Left ventricle myocardium inferior (tissue), 1 donor: ENCODE data around the gene GSK3B. TPM values are rescaled to one million over a fixed set of nuclear protein-coding genes. Genes with fewer than 3 reads are reported as not detected.

Experiments used
- DNase-seq: peaks from one replicate; pipeline ENCODE4 v3.0.0-alpha.2; 2020
- H3K27ac ChIP-seq: fragments of 200-600 bp; replicated peaks from 2 replicates; pipeline ENCODE4 v1.8.0; 2021
- H3K27me3 ChIP-seq: fragments of 200-600 bp; 2 replicates; pipeline ENCODE4 v1.8.0; 2021; ENCODE audit warnings: low read depth
- H3K36me3 ChIP-seq: fragments of 200-600 bp; 2 replicates; pipeline ENCODE4 v1.8.0; 2021
- H3K4me1 ChIP-seq: fragments of 200-600 bp; 2 replicates; pipeline ENCODE4 v1.8.0; 2021
- H3K4me3 ChIP-seq: fragments of 200-600 bp; 2 replicates; pipeline ENCODE4 v1.8.0; 2021; ENCODE audit warnings: mild to moderate bottlenecking, moderate library complexity
- H3K9me3 ChIP-seq: fragments of 200-600 bp; replicated peaks from 2 replicates; pipeline ENCODE4 v1.8.0; 2021
- CTCF ChIP-seq: fragments of 200-600 bp; IDR thresholded peaks from 2 replicates; pipeline ENCODE4 v1.8.0; 2021; ENCODE audit warnings: antibody characterized with exemption, mild to moderate bottlenecking, borderline replicate concordance
- intact Hi-C: fragments of 100-400 bp; cut with micrococcal nuclease; formaldehyde crosslinking; loops from one replicate; pipeline ENCODE4 v1.11.0; 2022
- total RNA-seq: library from RNA; stranded (reverse); fragmentation: NEBNext Ultra II Directional; extraction: Animal tissue kit (Norgen Biotek cat#: 25700); gene quantifications from one replicate; pipeline ENCODE4 v1.2.1, GENCODE V29; 2021
- donor health status: DM: no; HTN: yes; CAD: no; lungs with severe emphysema.

Gene GSK3B
- total RNA-seq, 1 donor from 2014 or later: 42.5 TPM

GRCh38 chr3:119902061-119902460 is 192.2 kb downstream of the GSK3B start:
- no peak for DNase-seq
- H3K27me3 ChIP-seq: no peaks in the 10 kb centered on the region
- no peaks in the 10 kb centered on the region for H3K9me3 ChIP-seq
- peaks cover 4% of the 10 kb centered on the region for H3K36me3 ChIP-seq
- intact Hi-C loops: no loop called here
- H3K4me3 ChIP-seq: no peak overlapping the region
- H3K27ac ChIP-seq: no peak overlapping the region
- peaks cover 3% of the 10 kb centered on the region for H3K4me1 ChIP-seq
- no peak for TF ChIP-seq CTCF

GRCh38 chr3:119901148-119901547 is 193.1 kb downstream of the GSK3B start:
- no peak for TF ChIP-seq CTCF
- Histone ChIP-seq H3K4me1 (peaks cover 3% of the 10 kb centered on the region), H3K27ac (no peak overlapping the region), H3K4me3 (no peak overlapping the region), H3K36me3 (peaks cover 4% of the 10 kb centered on the region), H3K9me3 (no peaks in the 10 kb centered on the region), H3K27me3 (no peaks in the 10 kb centered on the region)
- intact Hi-C loops: no loop called here
- no peak for DNase-seq

- DNase-seq: no peak
- Histone ChIP-seq H3K36me3 (no peaks in the 10 kb centered on the region), H3K4me3 (no peak overlapping the region), H3K27ac (no peak overlapping the region), H3K9me3 (no peaks in the 10 kb centered on the region), H3K27me3 (no peaks in the 10 kb centered on the region), H3K4me1 (peaks cover 3% of the 10 kb centered on the region)
- no peak for TF ChIP-seq CTCF
- intact Hi-C loops: no loop called here
Measured at GRCh38 chr3:119899192-119899511, 195.1 kb downstream of the GSK3B start.

- no peak for DNase-seq
- no peak for TF ChIP-seq CTCF
- H3K4me1 ChIP-seq: peaks cover 3% of the 10 kb centered on the region
- no peak overlapping the region for H3K4me3 ChIP-seq
- H3K36me3 ChIP-seq: no peaks in the 10 kb centered on the region
- intact Hi-C loops: no loop called here
- no peak overlapping the region for H3K27ac ChIP-seq
- no peaks in the 10 kb centered on the region for H3K27me3 ChIP-seq
- no peaks in the 10 kb centered on the region for H3K9me3 ChIP-seq
Measured at GRCh38 chr3:119898478-119899191, 195.6 kb downstream of the GSK3B start.

GRCh38 chr3:119894195-119894594 is 200.1 kb downstream of the GSK3B start:
- no peak for TF ChIP-seq CTCF

More at GRCh38 chr3:119894195-119894594, 200.1 kb downstream of the GSK3B start:
- Histone ChIP-seq H3K27me3 (no peaks in the 10 kb centered on the region), H3K4me1 (peaks cover 12% of the 10 kb centered on the region), H3K27ac (no peak overlapping the region), H3K4me3 (no peak overlapping the region), H3K36me3 (peaks cover 10% of the 10 kb centered on the region), H3K9me3 (peaks cover 5% of the 10 kb centered on the region)
- intact Hi-C loops: loop anchor here (5.0 kb wide), 2 partner anchors 198 to 288 kb away; partner anchors contain the start of gene GSK3B
- DNase-seq: no peak
